Natural killer cell (primary cell): ENCODE data around the gene FGFR1OP2. TPM values are rescaled to one million over a fixed set of nuclear protein-coding genes. Genes with fewer than 3 reads are reported as not detected.
A peak's percentile ranks its signal among the peaks of the same experiment; 100 is the strongest.

Source experiments
- ATAC-seq, 3 donors: fragments of 150-1000 bp in 2 of 3; fragments of 200-7000 bp in 1 of 3; cut with Tn5 transposase; 1 replicate in 1 of 3; 2 replicates in 2 of 3; pipeline ENCODE4 v1.10.0; 2021; ENCODE audit warnings: mild to moderate bottlenecking in 2 of 3, moderate library complexity in 2 of 3
- DNase-seq, 2 donors: peaks; one replicate each; pipeline versions ENCODE4 v3.0.0 to v3.0.0-alpha.2; 2013 to 2021; ENCODE audit warnings: mixed read lengths in 1 of 2
- H3K27ac ChIP-seq: one replicate; pipeline ENCODE4 v1.5.1; 2013; ENCODE audit warnings: mild to moderate bottlenecking, low read length
- H3K27me3 ChIP-seq: one replicate; pipeline ENCODE4 v1.6.1; 2013; ENCODE audit warnings: low read length; ENCODE audit not compliant: control insufficient read depth, insufficient read depth
- H3K36me3 ChIP-seq: one replicate; pipeline ENCODE4 v1.6.1; 2013; ENCODE audit warnings: low read length; ENCODE audit not compliant: control insufficient read depth, insufficient read depth
- H3K4me1 ChIP-seq: one replicate; pipeline ENCODE4 v1.6.1; 2013; ENCODE audit warnings: low read length; ENCODE audit not compliant: control insufficient read depth, insufficient read depth
- H3K4me3 ChIP-seq: one replicate; pipeline ENCODE4 v1.5.1; 2013; ENCODE audit warnings: low read length
- H3K9me3 ChIP-seq: one replicate; pipeline ENCODE4 v1.6.1; 2013; ENCODE audit warnings: low read length; ENCODE audit not compliant: control insufficient read depth, insufficient read depth
- H3K27ac Mint-ChIP-seq, 2 donors: one replicate each; pipeline ENCODE4 v1.8.0; 2022; ENCODE audit warnings: mild to moderate bottlenecking in 2 of 2, mixed read lengths in 2 of 2, moderate library complexity in 1 of 2
- H3K27me3 Mint-ChIP-seq, 2 donors: one replicate each; pipeline ENCODE4 v1.8.0; 2022; ENCODE audit warnings: low read depth in 2 of 2, mixed read lengths in 2 of 2
- H3K36me3 Mint-ChIP-seq: one replicate; pipeline ENCODE4 v1.8.0; 2022; ENCODE audit warnings: mixed read lengths
- H3K4me1 Mint-ChIP-seq, 2 donors: one replicate each; pipeline ENCODE4 v1.8.0; 2022; ENCODE audit warnings: mixed read lengths in 2 of 2
- H3K4me3 Mint-ChIP-seq: one replicate; pipeline ENCODE4 v1.8.0; 2022; ENCODE audit warnings: mild to moderate bottlenecking, moderate library complexity, mixed read lengths
- H3K9me3 Mint-ChIP-seq, 2 donors: one replicate each; pipeline ENCODE4 v1.8.0; 2022; ENCODE audit warnings: mixed read lengths in 2 of 2
- CTCF ChIP-seq: fragments of 200-600 bp; IDR thresholded peaks from one replicate; pipeline ENCODE4 v1.8.0; 2022; ENCODE audit warnings: antibody characterized with exemption
- WGBS: methylation state at CpG from one replicate; pipeline ENCODE4 v1.1.7; 2013; ENCODE audit warnings: missing lambda C conversion rate; ENCODE audit not compliant: insufficient coverage; 5-methylcytosine and 5-hydroxymethylcytosine counted together
- intact Hi-C: fragments of 100-400 bp; cut with micrococcal nuclease; formaldehyde crosslinking; loops from one replicate; pipeline ENCODE4 v1.14.2; 2022
- total RNA-seq, 4 donors: library from RNA; stranded (reverse); fragments of 120-200 nt in 1 of 4; gene quantifications; one replicate each; pipeline versions ENCODE4 v1.2.3 to v1.2.4, GENCODE V29; 2013 to 2022

The FGFR1OP2 gene
- total RNA-seq, 3 donors from 2014 or later (not counting 1 experiment from before 2014, with no cell fraction given), result 43.3 to 59.9 (median 45.3) TPM

- H3K9me3 ChIP-seq, result no peaks in the 10 kb centered on the region
- no peaks in the 10 kb centered on the region for H3K36me3 Mint-ChIP-seq
- no peaks in the 10 kb centered on the region for H3K27me3 Mint-ChIP-seq
- H3K27ac ChIP-seq, result no peak overlapping the region
- no peak for ATAC-seq
- peak overlapping the region; percentile 95 to 100 for H3K27ac Mint-ChIP-seq
- H3K36me3 ChIP-seq, result no peaks in the 10 kb centered on the region
- H3K9me3 Mint-ChIP-seq, result no peaks in the 10 kb centered on the region
- peaks cover 47 to 52% of the 10 kb centered on the region in 2 donors for H3K4me1 Mint-ChIP-seq
- H3K4me3 Mint-ChIP-seq, result peak overlapping the region; percentile 89
- peaks cover 20% of the 10 kb centered on the region for H3K4me1 ChIP-seq
- intact Hi-C loops, result loop anchor here (10.0 kb wide), 2 partner anchors 292 to 1768 kb away; no protein-coding TSS in a partner anchor
- no peak for TF ChIP-seq CTCF
- 92% methylated on average over 2 of the region's 5 CpGs for WGBS
- no peaks in the 10 kb centered on the region for H3K27me3 ChIP-seq
- no peak overlapping the region for H3K4me3 ChIP-seq
- no peak for DNase-seq
These were observed 74.6 kb downstream of the FGFR1OP2 start for GRCh38 chr12:27012982-27013255.

- Mint-ChIP-seq H3K4me3 (peak overlapping the region; percentile 89), H3K4me1 (peaks cover 40 to 45% of the 10 kb centered on the region in 2 donors), H3K27me3 (no peaks in the 10 kb centered on the region), H3K36me3 (no peaks in the 10 kb centered on the region), H3K9me3 (no peaks in the 10 kb centered on the region), H3K27ac (peak overlapping the region; percentile 95 to 100)
- DNase-seq, result no peak
- intact Hi-C loops, result loop anchor here (1.0 to 10.0 kb wide), 7 partner anchors 9 to 1769 kb away; partner anchors contain the start of genes FGFR1OP2, ITPR2, MED21 and STK38L
- WGBS, result 0% methylated on average over 13 of the region's 13 CpGs
- H3K9me3 ChIP-seq, result no peaks in the 10 kb centered on the region
- H3K4me1 ChIP-seq, result peaks cover 20% of the 10 kb centered on the region
- H3K27me3 ChIP-seq, result no peaks in the 10 kb centered on the region
- no peak for TF ChIP-seq CTCF
- no peaks in the 10 kb centered on the region for H3K36me3 ChIP-seq
- H3K4me3 ChIP-seq, result peak overlapping the region; percentile 93
- peak; percentile 5 to 8 (median 5) for ATAC-seq
- peak overlapping the region; percentile 72 for H3K27ac ChIP-seq
These were observed 75.4 kb downstream of the FGFR1OP2 start for GRCh38 chr12:27013611-27014084.

GRCh38 chr12:27014085-27014858 lies 76.0 kb downstream of the FGFR1OP2 start, which contains the start of gene TM7SF3:
Gene TM7SF3, minus strand, starts transcription at chr12:27014384. Its CDS starts 216 bp downstream, at chr12:27014168.
- no peaks in the 10 kb centered on the region for H3K27me3 Mint-ChIP-seq
- H3K36me3 Mint-ChIP-seq, result no peaks in the 10 kb centered on the region
- no peaks in the 10 kb centered on the region for H3K9me3 Mint-ChIP-seq

More at GRCh38 chr12:27014085-27014858, 76.0 kb downstream of the FGFR1OP2 start, which contains the start of gene TM7SF3:
- under 1% methylated on average over 70 of the region's 71 CpGs for WGBS
- peak; percentile 96 for TF ChIP-seq CTCF
- intact Hi-C loops, result loop anchor here (1.0 to 10.0 kb wide), 7 partner anchors 8 to 1769 kb away; partner anchors contain the start of genes FGFR1OP2, ITPR2, MED21 and STK38L
- DNase-seq (peak; percentile 95 to 98), ATAC-seq (peak; percentile 90 to 98 (median 91))
- H3K27ac ChIP-seq, result peak within 1 kb of the TSS; percentile 94
- H3K27me3 ChIP-seq, result no peaks in the 10 kb centered on the region
- peak within 1 kb of the TSS; percentile 93 for H3K4me3 ChIP-seq
- peaks cover 20% of the 10 kb centered on the region for H3K4me1 ChIP-seq
- H3K4me3 Mint-ChIP-seq, result peak within 1 kb of the TSS; percentile 89
- peak within 1 kb of the TSS; percentile 95 to 100 for H3K27ac Mint-ChIP-seq
- no peaks in the 10 kb centered on the region for H3K36me3 ChIP-seq
- H3K4me1 Mint-ChIP-seq, result peaks cover 39 to 45% of the 10 kb centered on the region in 2 donors
- no peaks in the 10 kb centered on the region for H3K9me3 ChIP-seq
